ENCODE data around the gene OLFML2B. TPM values are rescaled to one million over a fixed set of nuclear protein-coding genes. Genes with fewer than 3 reads are reported as not detected.

The OLFML2B gene
- 10 to 100 TPM; 12.5 to 27.2 (median 16.8) TPM for total RNA-seq

DNA sequence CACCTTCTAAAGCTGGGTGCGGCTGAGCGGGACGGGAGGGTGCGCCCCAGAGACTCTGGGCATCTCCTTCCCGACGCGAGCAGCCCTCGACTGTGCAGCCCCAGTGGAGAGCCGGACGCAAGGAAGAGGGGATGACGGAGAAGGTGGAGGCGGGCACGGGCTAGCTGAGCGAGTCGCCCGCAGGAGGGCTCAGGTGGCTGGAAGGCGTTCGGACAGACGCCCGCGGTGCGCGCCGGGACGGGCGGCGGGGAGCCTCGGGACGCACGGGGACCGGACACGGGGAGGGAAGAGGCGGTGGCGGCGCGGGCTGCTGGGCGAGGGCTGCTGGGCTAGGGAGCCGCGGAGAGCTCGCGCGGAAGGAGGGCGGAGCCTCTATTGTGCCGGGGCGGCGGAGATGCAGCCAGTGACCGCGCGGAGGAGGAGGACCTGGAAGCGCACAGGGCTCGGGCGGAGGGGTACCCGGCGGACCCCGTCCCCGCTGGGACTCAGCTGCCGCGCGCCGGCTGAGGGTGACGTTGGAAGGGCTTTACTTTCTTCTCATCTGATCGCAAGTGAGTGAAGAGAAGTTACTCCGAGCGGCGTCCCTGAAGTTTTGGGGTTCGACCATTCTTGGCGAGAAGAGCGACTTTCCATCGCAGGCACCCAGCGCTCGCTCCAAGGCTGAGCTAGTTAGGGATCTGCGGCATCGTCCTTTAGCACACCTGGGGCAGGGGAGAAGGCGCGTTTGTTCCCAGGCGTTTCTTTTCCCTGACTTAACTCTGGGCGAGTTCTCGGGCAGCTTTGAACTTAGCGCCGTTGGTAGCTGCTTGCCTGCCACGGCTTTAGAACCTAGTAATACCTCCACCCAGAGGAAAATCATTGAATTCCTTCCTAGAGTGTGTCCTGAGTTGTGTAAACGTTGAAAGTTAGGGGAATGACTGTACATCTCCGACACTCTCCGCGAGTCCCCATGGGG is at the start of gene OLFML2B:
TSS of gene OLFML2B (minus strand) at position 323 of the 955 bp plus-strand sequence. CDS start 439 bp downstream, outside the sequence.
- TF ChIP-seq, protein P1, sequence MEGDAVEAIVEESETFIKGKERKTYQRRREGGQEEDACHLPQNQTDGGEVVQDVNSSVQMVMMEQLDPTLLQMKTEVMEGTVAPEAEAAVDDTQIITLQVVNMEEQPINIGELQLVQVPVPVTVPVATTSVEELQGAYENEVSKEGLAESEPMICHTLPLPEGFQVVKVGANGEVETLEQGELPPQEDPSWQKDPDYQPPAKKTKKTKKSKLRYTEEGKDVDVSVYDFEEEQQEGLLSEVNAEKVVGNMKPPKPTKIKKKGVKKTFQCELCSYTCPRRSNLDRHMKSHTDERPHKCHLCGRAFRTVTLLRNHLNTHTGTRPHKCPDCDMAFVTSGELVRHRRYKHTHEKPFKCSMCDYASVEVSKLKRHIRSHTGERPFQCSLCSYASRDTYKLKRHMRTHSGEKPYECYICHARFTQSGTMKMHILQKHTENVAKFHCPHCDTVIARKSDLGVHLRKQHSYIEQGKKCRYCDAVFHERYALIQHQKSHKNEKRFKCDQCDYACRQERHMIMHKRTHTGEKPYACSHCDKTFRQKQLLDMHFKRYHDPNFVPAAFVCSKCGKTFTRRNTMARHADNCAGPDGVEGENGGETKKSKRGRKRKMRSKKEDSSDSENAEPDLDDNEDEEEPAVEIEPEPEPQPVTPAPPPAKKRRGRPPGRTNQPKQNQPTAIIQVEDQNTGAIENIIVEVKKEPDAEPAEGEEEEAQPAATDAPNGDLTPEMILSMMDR (IDR thresholded peaks at IDR 0.05): no peak
- peak; percentile 88 for ATAC-seq (ENCODE audit: low FRiP score)
- no peak for DNase-seq (ENCODE audit: low spot score)

DNA sequence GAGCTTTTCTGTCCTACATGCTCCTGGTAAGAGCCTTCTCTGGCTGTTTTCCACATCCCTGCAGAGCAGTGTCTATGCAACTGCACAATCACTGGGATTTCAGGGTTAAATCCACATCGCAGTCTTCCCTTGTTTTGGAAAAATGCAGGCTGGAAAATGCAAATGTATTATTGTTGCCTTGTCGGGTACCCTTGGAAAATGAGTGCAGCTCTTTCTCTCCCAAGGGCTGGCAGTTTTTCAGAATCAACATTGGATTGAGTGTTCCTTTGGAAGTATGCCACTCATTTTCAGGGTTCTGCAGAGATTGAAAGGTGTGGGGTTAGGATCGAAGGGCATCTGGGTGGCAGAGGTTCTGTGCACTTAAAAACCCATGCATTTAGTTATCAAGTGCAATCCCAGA is 49.1 kb upstream of the OLFML2B start:
- ATAC-seq (ENCODE audit: low FRiP score) (no peak), DNase-seq (ENCODE audit: low spot score) (no peak)
- TF ChIP-seq, protein P1 (IDR thresholded peaks at IDR 0.05): no peak

DNA sequence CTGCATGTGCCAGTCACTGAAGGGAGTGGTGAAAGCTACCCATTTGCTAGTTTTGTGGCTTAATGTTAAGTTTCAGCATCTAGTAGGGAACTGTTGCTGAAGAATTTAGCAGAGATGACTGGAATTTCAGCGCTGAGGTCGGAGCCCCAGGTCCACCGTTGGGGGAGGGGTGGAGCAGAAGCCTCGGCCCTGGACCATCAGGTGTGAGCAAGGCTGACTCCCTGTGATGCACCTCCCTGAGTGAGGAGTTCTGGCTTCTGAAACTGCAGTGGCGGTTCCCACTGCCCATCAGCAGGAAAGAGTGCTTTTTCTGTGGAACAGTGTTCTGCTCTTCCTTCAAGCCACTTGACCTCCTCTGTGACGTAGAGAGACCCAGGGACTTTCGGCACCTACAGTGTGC is 47.2 kb upstream of the OLFML2B start:
- ATAC-seq (ENCODE audit: low FRiP score): no peak
- DNase-seq (ENCODE audit: low spot score): no peak
- TF ChIP-seq, protein P1 (IDR thresholded peaks at IDR 0.05): no peak

DNA sequence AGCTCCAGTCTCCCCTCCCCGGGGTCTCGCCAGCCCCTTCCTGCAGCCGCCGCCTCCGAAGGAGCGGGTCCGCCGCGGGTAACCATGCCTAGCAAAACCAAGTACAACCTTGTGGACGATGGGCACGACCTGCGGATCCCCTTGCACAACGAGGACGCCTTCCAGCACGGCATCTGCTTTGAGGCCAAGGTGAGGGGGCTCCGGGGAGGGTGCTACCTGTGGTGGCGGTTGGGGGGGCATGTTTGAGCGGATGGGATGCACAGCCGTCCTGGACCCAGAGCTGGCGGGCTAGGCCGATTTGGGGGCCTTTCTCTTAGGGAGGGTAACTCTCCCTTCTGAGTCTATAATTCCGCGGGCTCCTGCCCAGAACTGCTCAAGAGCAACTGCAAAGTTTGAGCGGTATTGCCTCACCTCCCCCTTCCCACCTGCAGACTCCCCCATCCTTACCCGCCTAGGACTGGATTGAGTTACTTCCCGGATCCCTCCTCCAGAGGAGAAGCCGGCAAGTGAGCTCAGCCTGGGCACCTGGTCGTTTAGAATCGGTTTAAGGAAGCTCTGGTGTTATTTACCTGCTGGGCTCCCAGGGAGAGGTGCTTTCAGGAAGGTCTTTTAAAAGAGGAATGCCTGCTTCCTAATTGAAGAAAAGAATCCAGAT is 46.6 kb upstream of the OLFML2B start:
- no peak for DNase-seq (ENCODE audit: low spot score)

DNA sequence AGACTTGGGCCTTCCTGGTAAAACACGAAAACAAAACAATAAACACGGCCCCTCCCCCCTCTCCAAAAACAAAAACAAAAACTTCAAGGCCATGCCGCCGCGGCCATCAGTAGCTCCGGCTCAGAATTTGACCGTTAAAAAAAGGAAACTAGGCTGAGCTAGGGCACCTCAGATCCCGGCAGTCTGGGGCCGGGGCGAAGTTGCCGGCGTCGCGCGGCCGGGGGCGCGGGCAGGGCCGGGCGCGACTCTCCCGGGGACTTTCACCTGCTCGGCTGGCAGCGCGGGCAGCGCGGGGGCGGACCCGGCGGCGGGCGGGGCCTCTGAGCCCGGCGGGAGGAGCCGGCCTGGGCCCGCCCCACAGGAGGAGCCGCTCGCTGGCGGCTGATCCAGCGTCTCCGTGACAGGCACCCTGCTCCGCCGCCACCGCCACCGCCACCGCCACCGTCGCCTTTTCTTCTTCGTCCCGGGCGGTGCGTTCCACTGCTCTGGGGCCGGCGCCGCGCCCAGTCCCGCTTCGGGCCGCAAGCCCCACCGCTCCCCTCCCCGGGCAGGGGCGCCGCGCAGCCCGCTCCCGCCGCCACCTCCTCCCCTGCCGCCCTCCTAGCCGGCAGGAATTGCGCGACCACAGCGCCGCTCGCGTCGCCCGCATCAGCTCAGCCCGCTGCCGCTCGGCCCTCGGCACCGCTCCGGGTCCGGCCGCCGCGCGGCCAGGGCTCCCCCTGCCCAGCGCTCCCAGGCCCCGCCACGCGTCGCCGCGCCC is 45.8 kb upstream of the OLFML2B start, which contains the start of gene NOS1AP:
TSS of gene NOS1AP (plus strand) at position 358 of the 760 bp plus-strand sequence. CDS start 487 bp downstream, outside the sequence.
- DNase-seq (ENCODE audit: low spot score) (peak; percentile 47), ATAC-seq (ENCODE audit: low FRiP score) (peak; percentile 94)
- TF ChIP-seq, protein P1 (IDR thresholded peaks at IDR 0.05): no peak

More for the DNA sequence above, 46.6 kb upstream of the OLFML2B start:
- TF ChIP-seq, protein P1 (IDR thresholded peaks at IDR 0.05): no peak
- peak; percentile 41 for ATAC-seq (ENCODE audit: low FRiP score)

DNA sequence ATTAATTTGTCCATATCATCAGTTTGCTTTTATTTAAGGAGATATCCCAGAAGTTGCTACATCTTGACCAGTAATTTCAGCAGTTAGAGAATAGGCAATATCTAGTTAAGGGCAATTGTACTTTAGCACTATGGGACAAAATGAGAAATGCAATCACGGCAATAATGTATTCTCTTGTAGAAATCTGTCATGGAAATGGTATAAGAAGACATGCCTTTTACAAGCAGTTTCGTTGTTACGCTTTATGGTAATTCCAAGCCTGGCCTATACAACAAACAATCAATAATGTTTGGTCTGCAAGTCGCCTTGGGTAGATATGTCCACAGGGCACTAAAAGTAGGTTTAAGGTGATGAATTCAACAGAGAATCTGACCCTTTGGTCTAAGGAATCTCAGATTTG is 44.6 kb upstream of the OLFML2B start:
- TF ChIP-seq, protein P1 (IDR thresholded peaks at IDR 0.05): no peak
- ATAC-seq (ENCODE audit: low FRiP score) (no peak), DNase-seq (ENCODE audit: low spot score) (no peak)

All from omental fat pad (tissue), 4 donors.